IMR-90 (cell line): ENCODE results near the gene TBATA. TPM values are rescaled to one million over a fixed set of nuclear protein-coding genes. Genes with fewer than 3 reads are reported as not detected.

ENCODE experiments used
- ATAC-seq: fragments of 200-7000 bp; cut with Tn5 transposase; 2 replicates; pipeline ENCODE4 v1.9.1; 2020; ENCODE audit warnings: low read depth, mild to moderate bottlenecking, moderate library complexity
- BruUV-seq: library from RNA; stranded (reverse); fragments of 400-500 nt; replicated peaks from 2 replicates; lab custom pipeline; 2021; lab: Mats Ljungman, UMichigan
- CTCF ChIA-PET: fragments of 300-600 bp; formaldehyde crosslinking; extraction: SDS; loops from one replicate; lab custom pipeline; 2021; ENCODE audit warnings: antibody characterized with exemption; lab: Yijun Ruan, JAX
- POLR2A ChIA-PET: fragments of 300-600 bp; sonication (Branson Sonifier 250); formaldehyde crosslinking; loops from one replicate; lab custom pipeline; 2022; ENCODE audit warnings: antibody characterized with exemption; ENCODE audit not compliant: unreplicated experiment; lab: Charles Lee
- DNase-seq: peaks from one replicate; pipeline ENCODE4 v3.0.0; 2013
- H2AFZ ChIP-seq: replicated peaks from 2 replicates; pipeline ENCODE3; 2013; ENCODE audit warnings: low read length, mild to moderate bottlenecking; ENCODE audit not compliant: poor library complexity
- H2AK5ac ChIP-seq: 2 replicates; pipeline ENCODE4 v1.6.1; 2013; ENCODE audit warnings: low read depth, low read length, inconsistent platforms
- H2AK9ac ChIP-seq: replicated peaks from 2 replicates; pipeline ENCODE3; 2013; ENCODE audit warnings: mild to moderate bottlenecking, low read depth, low read length, moderate library complexity; ENCODE audit not compliant: poor library complexity
- H2BK120ac ChIP-seq: 2 replicates; pipeline ENCODE4 v1.6.1; 2013; ENCODE audit warnings: low read depth, low read length, inconsistent platforms
- H2BK15ac ChIP-seq: 3 replicates; pipeline ENCODE4 v1.6.1; 2013; ENCODE audit warnings: low read depth, low read length, inconsistent platforms
- H2BK20ac ChIP-seq: 2 replicates; pipeline ENCODE4 v1.6.1; 2013; ENCODE audit warnings: low read depth, mild to moderate bottlenecking, inconsistent platforms, low read length, moderate library complexity
- H2BK5ac ChIP-seq: 2 replicates; pipeline ENCODE4 v1.6.1; 2013; ENCODE audit warnings: mild to moderate bottlenecking, low read depth, low read length, inconsistent platforms; ENCODE audit not compliant: poor library complexity, severe bottlenecking
- H3K14ac ChIP-seq: replicated peaks from 2 replicates; pipeline ENCODE4 v1.6.1; 2013; ENCODE audit warnings: low read depth, low read length, inconsistent platforms
- H3K18ac ChIP-seq: 2 replicates; pipeline ENCODE4 v1.6.1; 2013; ENCODE audit warnings: low read depth, low read length, control low read depth
- H3K23ac ChIP-seq: 2 replicates; pipeline ENCODE4 v1.6.1; 2013; ENCODE audit warnings: low read depth, low read length, inconsistent platforms
- H3K27ac ChIP-seq: 2 replicates; pipeline ENCODE4 v1.5.1; 2013; ENCODE audit warnings: mild to moderate bottlenecking, control low read depth, low read length; ENCODE audit not compliant: insufficient read depth
- H3K27me3 ChIP-seq: 2 replicates; pipeline ENCODE4 v1.6.1; 2013; ENCODE audit warnings: low read length; ENCODE audit not compliant: control insufficient read depth, insufficient read depth
- H3K36me3 ChIP-seq: 2 replicates; pipeline ENCODE4 v1.6.1; 2013; ENCODE audit warnings: low read length, mixed read lengths; ENCODE audit not compliant: control insufficient read depth, insufficient read depth
- H3K4ac ChIP-seq: 2 replicates; pipeline ENCODE4 v1.6.1; 2013; ENCODE audit warnings: low read depth, low read length, inconsistent platforms
- H3K4me1 ChIP-seq: 2 replicates; pipeline ENCODE4 v1.6.1; 2013; ENCODE audit warnings: low read length, mixed read lengths; ENCODE audit not compliant: control insufficient read depth, insufficient read depth
- H3K4me2 ChIP-seq: 2 replicates; pipeline ENCODE4 v1.6.1; 2013; ENCODE audit warnings: low read depth, mild to moderate bottlenecking, control low read depth, low read length, moderate library complexity
- H3K4me3 ChIP-seq: 2 replicates; pipeline ENCODE4 v1.5.1; 2013; ENCODE audit warnings: low read depth, mild to moderate bottlenecking, control low read depth, low read length, moderate library complexity; ENCODE audit not compliant: insufficient read depth
- H3K56ac ChIP-seq: 2 replicates; pipeline ENCODE4 v1.6.1; 2013; ENCODE audit warnings: low read length, inconsistent platforms; ENCODE audit not compliant: insufficient read depth; ENCODE audit errors: extremely low read depth
- H3K79me1 ChIP-seq, 2 experiments: 2 replicates each; pipeline ENCODE4 v1.6.1; 2013; ENCODE audit warnings: low read length in 2 of 2, inconsistent platforms in 1 of 2, low read depth in 1 of 2
- H3K9ac ChIP-seq: 2 replicates; pipeline ENCODE4 v1.6.1; 2013; ENCODE audit warnings: low read depth, low read length, control low read depth
- H3K9me1 ChIP-seq: 2 replicates; pipeline ENCODE4 v1.6.1; 2013; ENCODE audit warnings: low read length, inconsistent platforms; ENCODE audit not compliant: insufficient read depth
- H3K9me3 ChIP-seq: 2 replicates; pipeline ENCODE4 v1.6.1; 2013; ENCODE audit warnings: low read length; ENCODE audit not compliant: control insufficient read depth, insufficient read depth
- H4K20me1 ChIP-seq: 2 replicates; pipeline ENCODE4 v1.6.1; 2013; ENCODE audit warnings: low read length, inconsistent platforms; ENCODE audit not compliant: insufficient read depth
- H4K5ac ChIP-seq: 2 replicates; pipeline ENCODE4 v1.6.1; 2013; ENCODE audit warnings: mild to moderate bottlenecking, low read depth, low read length, control low read depth
- H4K8ac ChIP-seq, 2 experiments: 2 replicates each; pipeline ENCODE4 v1.6.1; 2013; ENCODE audit warnings: low read depth in 2 of 2, low read length in 2 of 2, control low read depth in 1 of 2, inconsistent platforms in 1 of 2
- H4K91ac ChIP-seq: 2 replicates; pipeline ENCODE4 v1.6.1; 2013; ENCODE audit warnings: low read depth, low read length, inconsistent platforms; ENCODE audit not compliant: insufficient read depth
- BHLHE40 ChIP-seq: fragments of 150-350 bp; IDR thresholded peaks from 2 replicates; pipeline ENCODE4 v1.6.1; 2016; ENCODE audit warnings: mild to moderate bottlenecking, low read depth, low read length
- CEBPB ChIP-seq: IDR thresholded peaks from 2 replicates; pipeline ENCODE4 v1.6.1; 2012; ENCODE audit warnings: low read depth, low read length, improper control_type of control experiment
- CHD1 ChIP-seq: IDR thresholded peaks from 2 replicates; pipeline ENCODE4 v1.6.1; 2012; ENCODE audit warnings: low read depth, low read length, improper control_type of control experiment
- CTCF ChIP-seq: conservative IDR thresholded peaks from 2 replicates; pipeline ENCODE4 v1.5.1; 2012; ENCODE audit warnings: mild to moderate bottlenecking, low read depth, low read length, improper control_type of control experiment
- ELK1 ChIP-seq: fragments of 150-350 bp; IDR thresholded peaks from 2 replicates; pipeline ENCODE4 v1.6.1; 2016; ENCODE audit warnings: low read depth, mild to moderate bottlenecking, low read length, moderate library complexity, borderline replicate concordance
- FOS ChIP-seq: fragments of 150-350 bp; IDR thresholded peaks from 2 replicates; pipeline ENCODE4 v1.6.1; 2016; ENCODE audit warnings: low read depth, low read length
- MAFK ChIP-seq: IDR thresholded peaks from 2 replicates; pipeline ENCODE4 v1.6.1; 2012; ENCODE audit warnings: low read depth, low read length, improper control_type of control experiment
- MAZ ChIP-seq: IDR thresholded peaks from 2 replicates; pipeline ENCODE4 v1.6.1; 2012; ENCODE audit warnings: low read depth, mild to moderate bottlenecking, low read length, improper control_type of control experiment, moderate library complexity, borderline replicate concordance
- MXI1 ChIP-seq: IDR thresholded peaks from 2 replicates; pipeline ENCODE4 v1.6.1; 2012; ENCODE audit warnings: low read depth, mild to moderate bottlenecking, low read length, moderate library complexity, borderline replicate concordance
- NFE2L2 ChIP-seq: fragments of 150-350 bp; IDR thresholded peaks from 2 replicates; pipeline ENCODE4 v1.6.1; 2016; ENCODE audit warnings: low read depth, mild to moderate bottlenecking, low read length
- POLR2A ChIP-seq: IDR thresholded peaks from 2 replicates; pipeline ENCODE4 v1.6.1; 2012; ENCODE audit warnings: mild to moderate bottlenecking, low read depth, low read length
- RAD21 ChIP-seq: IDR thresholded peaks from 2 replicates; pipeline ENCODE4 v1.6.1; 2012; ENCODE audit warnings: low read length, improper control_type of control experiment
- RCOR1 ChIP-seq: IDR thresholded peaks from 2 replicates; pipeline ENCODE4 v1.6.1; 2012; ENCODE audit warnings: mild to moderate bottlenecking, low read length, improper control_type of control experiment; ENCODE audit not compliant: insufficient replicate concordance
- RFX5 ChIP-seq: IDR thresholded peaks from 2 replicates; pipeline ENCODE4 v1.8.0; 2012; ENCODE audit warnings: low read depth, mild to moderate bottlenecking, low read length, moderate library complexity
- SMC3 ChIP-seq: fragments of 150-350 bp; IDR thresholded peaks from 2 replicates; pipeline ENCODE4 v1.6.1; 2016; ENCODE audit warnings: low read depth, mild to moderate bottlenecking, antibody characterized with exemption, low read length, moderate library complexity
- USF2 ChIP-seq: fragments of 150-350 bp; IDR thresholded peaks from 2 replicates; pipeline ENCODE4 v1.6.1; 2017; ENCODE audit warnings: mild to moderate bottlenecking, antibody characterized with exemption, low read length, low read depth
- WGBS, 2 experiments: methylation state at CpG; one replicate each; pipeline versions ENCODE4 v1.1.5 to v1.1.7; 2013; ENCODE audit warnings: missing lambda C conversion rate in 2 of 2; ENCODE audit not compliant: insufficient read length in 1 of 2; ENCODE audit errors: extremely low coverage in 2 of 2; 5-methylcytosine and 5-hydroxymethylcytosine counted together
- dilution Hi-C: fragments of 300-500 bp; cut with HindIII; formaldehyde crosslinking; loops from one replicate; pipeline ENCODE4 v1.14.3; 2018; ENCODE audit warnings: low sequenced_read_pairs; ENCODE audit not compliant: unreplicated experiment
- in situ Hi-C: fragments of 300-500 bp; cut with MboI; formaldehyde crosslinking; loops from 3 replicates; pipeline ENCODE4 v1.14.3; 2019; ENCODE audit warnings: low sequenced_read_pairs, inconsistent platforms, mixed read lengths
- intact Hi-C: fragments of 100-400 bp; cut with micrococcal nuclease; formaldehyde crosslinking; loops from 2 replicates; pipeline ENCODE4 v1.10.0; 2022
- polyA plus RNA-seq, 3 experiments: library from polyadenylated mRNA; depleted of rRNA; stranded (reverse); fragments of >200 nt; gene quantifications; 2 replicates each; pipeline ENCODE4 v1.2.3, GENCODE V29; 2012; ENCODE audit warnings: low replicate concordance in 1 of 3
- total RNA-seq: library from RNA; depleted of rRNA; stranded (reverse); fragments of >200 nt; gene quantifications from 2 replicates; pipeline ENCODE4 v1.2.3, GENCODE V29; 2012

TBATA gene
- total and polyA plus RNA-seq, 2 of the 4 experiments (the other 2 are of a cell fraction): not detected

DNA sequence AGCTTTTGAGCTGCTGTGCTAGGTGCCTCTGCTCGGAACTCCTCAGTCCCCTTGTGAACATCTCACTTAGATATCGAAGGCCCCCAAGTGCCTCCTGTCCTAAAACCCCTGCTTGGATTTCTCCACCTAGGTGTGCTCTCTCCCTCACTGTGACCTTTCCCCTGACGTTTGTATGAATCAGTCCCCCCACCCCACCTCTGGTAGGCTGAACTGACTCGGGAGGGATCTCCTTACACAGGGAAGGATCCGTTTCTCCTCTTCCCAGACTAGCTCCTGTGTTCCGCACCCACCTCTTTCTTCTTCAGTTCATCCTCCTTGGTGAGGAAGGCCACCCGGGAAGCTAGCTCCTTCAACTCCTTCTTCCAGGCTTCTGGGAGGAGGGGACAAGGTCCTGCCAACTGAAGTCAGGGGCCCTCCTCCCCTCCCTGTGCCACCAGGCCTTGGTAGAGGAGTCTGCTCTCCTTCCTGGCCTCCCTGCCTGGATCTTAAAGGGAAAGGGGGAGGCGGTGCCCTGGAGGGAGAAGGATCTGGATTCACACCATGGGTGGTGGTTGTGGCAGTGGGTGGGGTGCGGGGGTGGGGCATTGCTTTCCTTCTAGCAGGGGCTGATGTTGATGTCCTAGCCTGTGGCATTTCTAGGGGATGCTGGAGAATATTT, 6.8 kb downstream of the TBATA start:
- Histone ChIP-seq H3K4me3 (no peak overlapping the region), H3K56ac (no peak overlapping the region), H3K9ac (no peak overlapping the region), H3K14ac (no peak overlapping the region), H3K23ac (no peak overlapping the region), H3K4ac (no peak overlapping the region), H3K18ac (no peak overlapping the region), H2BK5ac (no peak overlapping the region), H4K8ac (no peak overlapping the region), H3K36me3 (no peaks in the 10 kb centered on the region), H2BK120ac (no peak overlapping the region), H3K4me1 (no peaks in the 10 kb centered on the region), H2AFZ (no peak overlapping the region), H3K9me3 (no peaks in the 10 kb centered on the region), H3K79me1 (no peaks in the 10 kb centered on the region), H3K27me3 (peaks cover 55% of the 10 kb centered on the region), H3K9me1 (no peaks in the 10 kb centered on the region), H4K5ac (no peak overlapping the region), H3K4me2 (no peak overlapping the region), H2BK15ac (no peak overlapping the region), H2AK5ac (no peak overlapping the region), H4K20me1 (no peaks in the 10 kb centered on the region), H3K27ac (no peak overlapping the region), H2AK9ac (no peak overlapping the region), H4K91ac (no peak overlapping the region), H2BK20ac (no peak overlapping the region)
- no peak for DNase-seq
- dilution Hi-C loops (no loop called here), intact Hi-C loops (no loop called here), in situ Hi-C loops (no loop called here)
- no peak for ATAC-seq
- ChIA-PET CTCF (interaction anchor here (0.6 kb wide), 1 partner anchor 69 kb away, joined by 4 read pairs; no protein-coding TSS in a partner anchor), POLR2A (no interaction called here)
- WGBS, 2 experiments: 66% methylated on average over 2 of the region's 9 CpGs; no CpG with 5 or more reads in 1 of the 2 experiments
- TF ChIP-seq MXI1 (no peak), CTCF (no peak), MAFK (no peak), FOS (no peak), MAZ (no peak), BHLHE40 (no peak), USF2 (no peak), SMC3 (no peak), CHD1 (no peak), RCOR1 (no peak), ELK1 (no peak), NFE2L2 (no peak), RAD21 (no peak), CEBPB (no peak), RFX5 (no peak), POLR2A (no peak)
- no TSS peak for BruUV-seq
